Thyroid gland (tissue), 4 donors: ENCODE data around the gene MRPL3. TPM values are rescaled to one million over a fixed set of nuclear protein-coding genes. Genes with fewer than 3 reads are reported as not detected.

ENCODE experiments used
- DNase-seq, 2 donors: peaks; one replicate each; pipeline ENCODE4 v3.0.0-alpha.2; 2019
- H3K27ac ChIP-seq, 3 donors: fragments of 200-600 bp; sonication (generic); 1 replicate in 2 of 3; 2 replicates in 1 of 3; pipeline ENCODE4 v1.5.1; 2016 to 2019; ENCODE audit warnings: mild to moderate bottlenecking in 1 of 3, moderate library complexity in 1 of 3
- H3K27me3 ChIP-seq: fragments of 200-600 bp; sonication (generic); one replicate; pipeline ENCODE4 v1.5.1; 2019
- H3K36me3 ChIP-seq, 2 donors: fragments of 200-600 bp; sonication (generic); one replicate each; pipeline ENCODE4 v1.5.1; 2016 to 2019
- H3K4me1 ChIP-seq, 2 donors: fragments of 200-600 bp; sonication (generic); one replicate each; pipeline ENCODE4 v1.5.1; 2017 to 2019
- H3K4me3 ChIP-seq, 3 donors: fragments of 200-600 bp; sonication (generic); replicated peaks in 1 of 3; 1 replicate in 2 of 3; 2 replicates in 1 of 3; pipeline ENCODE4 v1.5.1; 2016; ENCODE audit warnings: mild to moderate bottlenecking in 1 of 3
- H3K9me3 ChIP-seq: fragments of 200-600 bp; sonication (generic); one replicate; pipeline ENCODE4 v1.5.1; 2017
- CTCF ChIP-seq, 6 experiments: fragments of 200-600 bp in 3 of 6; fragments of 450-650 bp in 3 of 6; sonication (generic) in 3 of 6; IDR thresholded peaks; one replicate each; pipeline ENCODE4 v1.5.1; 2016 to 2019; ENCODE audit warnings: antibody characterized with exemption in 6 of 6, mild to moderate bottlenecking in 2 of 6, inconsistent platforms in 1 of 6, moderate library complexity in 1 of 6
- POLR2A ChIP-seq, 2 donors: fragments of 450-650 bp; IDR thresholded peaks; one replicate each; pipeline ENCODE4 v1.6.1; 2017; ENCODE audit warnings: antibody characterized with exemption in 2 of 2, mild to moderate bottlenecking in 2 of 2, moderate library complexity in 1 of 2
- WGBS, 2 donors: methylation state at CpG; one replicate each; pipeline ENCODE4 v1.1.5; 2017; 5-methylcytosine and 5-hydroxymethylcytosine counted together
- intact Hi-C: fragments of 100-400 bp; cut with DNase I; formaldehyde crosslinking; loops from one replicate; pipeline ENCODE4 v1.15.1; 2023
- total RNA-seq, 4 donors: library from RNA; depleted of rRNA; stranded (reverse); fragments of >200 nt; gene quantifications; one replicate each; pipeline ENCODE4 v1.2.3, GENCODE V29; 2016

Gene MRPL3
- total RNA-seq, 4 donors from 2014 or later, result 96.6 to 128 (median 111) TPM

- Histone ChIP-seq H3K4me1 (peaks cover 3 to 4% of the 10 kb centered on the region in 2 donors), H3K36me3 (no peaks in the 10 kb centered on the region), H3K27me3 (no peaks in the 10 kb centered on the region), H3K4me3 (no peak overlapping the region), H3K27ac (no peak overlapping the region), H3K9me3 (no peaks in the 10 kb centered on the region)
- no peak for DNase-seq
- TF ChIP-seq CTCF (IDR thresholded peaks at IDR 0.05) (no peak), POLR2A (IDR thresholded peaks at IDR 0.05) (no peak)
- WGBS, 2 donors, result 65 to 89% methylated on average over 1 of the region's 1 CpG
- intact Hi-C loops, result no loop called here
These were observed 44.8 kb upstream of the MRPL3 start for GRCh38 chr3:131547585-131547984.

GRCh38 chr3:131546441-131546840 lies 43.7 kb upstream of the MRPL3 start:
- intact Hi-C loops, result no loop called here
- peaks cover 3 to 4% of the 10 kb centered on the region in 2 donors for H3K4me1 ChIP-seq
- H3K4me3 ChIP-seq, result no peak overlapping the region
- no peaks in the 10 kb centered on the region for H3K9me3 ChIP-seq
- DNase-seq, result no peak
- TF ChIP-seq POLR2A (IDR thresholded peaks at IDR 0.05) (no peak), CTCF (IDR thresholded peaks at IDR 0.05) (no peak)
- no peaks in the 10 kb centered on the region for H3K27me3 ChIP-seq
- H3K36me3 ChIP-seq, result no peaks in the 10 kb centered on the region
- H3K27ac ChIP-seq, result no peak overlapping the region

- Histone ChIP-seq H3K4me1 (peaks cover 3 to 4% of the 10 kb centered on the region in 2 donors), H3K27me3 (no peaks in the 10 kb centered on the region), H3K36me3 (no peaks in the 10 kb centered on the region), H3K4me3 (no peak overlapping the region), H3K27ac (no peak overlapping the region), H3K9me3 (no peaks in the 10 kb centered on the region)
- TF ChIP-seq POLR2A (IDR thresholded peaks at IDR 0.05), result no peak
- TF ChIP-seq CTCF (IDR thresholded peaks at IDR 0.05), result no peak
- DNase-seq, result no peak
- WGBS, 2 donors, result 88 to 91% methylated on average over 2 of the region's 2 CpGs
- intact Hi-C loops, result no loop called here
These were observed 41.8 kb upstream of the MRPL3 start for GRCh38 chr3:131544557-131544956.

GRCh38 chr3:131543714-131544113 lies 40.9 kb upstream of the MRPL3 start:
- Histone ChIP-seq H3K36me3 (no peaks in the 10 kb centered on the region), H3K9me3 (no peaks in the 10 kb centered on the region), H3K27ac (no peak overlapping the region), H3K27me3 (no peaks in the 10 kb centered on the region), H3K4me3 (no peak overlapping the region), H3K4me1 (peaks cover 3 to 4% of the 10 kb centered on the region in 2 donors)
- DNase-seq, result peak; percentile 65 to 85
- TF ChIP-seq CTCF (IDR thresholded peaks at IDR 0.05) (no peak), POLR2A (IDR thresholded peaks at IDR 0.05) (no peak)
- intact Hi-C loops, result no loop called here

- H3K27me3 ChIP-seq, result no peaks in the 10 kb centered on the region
- 86% methylated on average over 1 of the region's 1 CpG for WGBS, 2 donors
- no peak for DNase-seq
- peaks cover 3 to 4% of the 10 kb centered on the region in 2 donors for H3K4me1 ChIP-seq
- no peaks in the 10 kb centered on the region for H3K9me3 ChIP-seq
- intact Hi-C loops, result no loop called here
- H3K27ac ChIP-seq, result no peak overlapping the region
- H3K4me3 ChIP-seq, result no peak overlapping the region
- no peaks in the 10 kb centered on the region for H3K36me3 ChIP-seq
- TF ChIP-seq POLR2A (IDR thresholded peaks at IDR 0.05) (no peak), CTCF (IDR thresholded peaks at IDR 0.05) (no peak)
These were observed 38.5 kb upstream of the MRPL3 start for GRCh38 chr3:131541288-131541687.
